H1 (cell line): ENCODE measurements around the gene GRM1. TPM values are rescaled to one million over a fixed set of nuclear protein-coding genes. Genes with fewer than 3 reads are reported as not detected.

Experiments
- CTCF ChIA-PET: fragments of 300-600 bp; sonication (Branson Sonifier 250); formaldehyde crosslinking; loops from one replicate; lab custom pipeline; 2021; ENCODE audit not compliant: partially characterized antibody; lab: Charles Lee
- POLR2A ChIA-PET: fragments of 300-600 bp; sonication (Branson Sonifier 250); formaldehyde crosslinking; loops from one replicate; lab custom pipeline; 2021; ENCODE audit warnings: inconsistent platforms; ENCODE audit not compliant: partially characterized antibody; lab: Charles Lee
- DNase-seq, 2 experiments: peaks; one replicate each; pipeline versions ENCODE4 v3.0.0 to v3.0.0-alpha.2; 2010 to 2022; ENCODE audit warnings: low spot score in 2 of 2, low read depth in 1 of 2, mixed read lengths in 1 of 2
- FAIRE-seq: peaks from 2 replicates; lab custom pipeline; 2011; peaks lifted over from hg19 to GRCh38; lab: Jason Lieb, UNC
- H2AFZ ChIP-seq: 2 replicates; pipeline ENCODE4 v1.8.1; 2012; ENCODE audit warnings: low read length, inconsistent platforms
- H2AK5ac ChIP-seq: 2 replicates; pipeline ENCODE4 v1.6.1; 2013; ENCODE audit warnings: low read depth, low read length
- H2BK120ac ChIP-seq: replicated peaks from 2 replicates; pipeline ENCODE3; 2013; ENCODE audit warnings: low read depth, low read length, inconsistent platforms
- H2BK12ac ChIP-seq: 2 replicates; pipeline ENCODE4 v1.6.1; 2013; ENCODE audit warnings: low read depth, low read length
- H2BK15ac ChIP-seq: 2 replicates; pipeline ENCODE4 v1.6.1; 2013; ENCODE audit warnings: low read length
- H2BK20ac ChIP-seq: 2 replicates; pipeline ENCODE4 v1.6.1; 2013; ENCODE audit warnings: low read length
- H2BK5ac ChIP-seq: 2 replicates; pipeline ENCODE4 v1.6.1; 2013; ENCODE audit warnings: low read depth, low read length
- H3K14ac ChIP-seq: 2 replicates; pipeline ENCODE4 v1.6.1; 2013; ENCODE audit warnings: inconsistent platforms; ENCODE audit not compliant: insufficient read length
- H3K18ac ChIP-seq: 2 replicates; pipeline ENCODE4 v1.6.1; 2013; ENCODE audit warnings: low read length; ENCODE audit errors: extremely low read depth
- H3K23ac ChIP-seq: 2 replicates; pipeline ENCODE4 v1.6.1; 2013; ENCODE audit warnings: inconsistent platforms; ENCODE audit not compliant: insufficient read length
- H3K23me2 ChIP-seq: 2 replicates; pipeline ENCODE4 v1.6.1; 2013; ENCODE audit warnings: low read depth, low read length
- H3K27ac ChIP-seq: 2 replicates; pipeline ENCODE4 v1.6.1; 2011; ENCODE audit warnings: low read depth, low read length, inconsistent platforms
- H3K27me3 ChIP-seq, 4 experiments: replicated peaks in 1 of 4; 1 replicate in 1 of 4; 2 replicates in 3 of 4; pipeline versions ENCODE4 v1.6.1 to v1.8.1; 2011 to 2013; ENCODE audit warnings: low read length in 3 of 4, mild to moderate bottlenecking in 3 of 4, inconsistent platforms in 2 of 4, mixed read lengths in 2 of 4, moderate library complexity in 1 of 4; ENCODE audit not compliant: control insufficient read depth in 3 of 4, insufficient read depth in 3 of 4; ENCODE audit errors: extremely low read depth in 1 of 4
- H3K36me3 ChIP-seq, 4 experiments: 2 replicates each; pipeline versions ENCODE4 v1.6.1 to v1.8.1; 2011 to 2013; ENCODE audit warnings: mild to moderate bottlenecking in 4 of 4, low read length in 3 of 4, moderate library complexity in 2 of 4, control low read depth in 1 of 4, inconsistent platforms in 1 of 4; ENCODE audit not compliant: insufficient read depth in 4 of 4, control insufficient read depth in 2 of 4
- H3K4ac ChIP-seq: replicated peaks from 2 replicates; pipeline ENCODE3; 2013; ENCODE audit warnings: low read length, low read depth, mixed read lengths, inconsistent platforms; ENCODE audit not compliant: insufficient read length
- H3K4me1 ChIP-seq, 4 experiments: replicated peaks in 1 of 4; 1 replicate in 1 of 4; 2 replicates in 3 of 4; pipeline versions ENCODE4 v1.6.1 to v1.8.1; 2011 to 2013; ENCODE audit warnings: low read length in 3 of 4, inconsistent platforms in 2 of 4, mixed read lengths in 1 of 4; ENCODE audit not compliant: insufficient read depth in 4 of 4, control insufficient read depth in 3 of 4
- H3K4me2 ChIP-seq, 2 experiments: 2 replicates each; pipeline versions ENCODE4 v1.6.1 to v1.8.1; 2011 to 2013; ENCODE audit warnings: low read depth in 2 of 2, low read length in 2 of 2, control low read depth in 1 of 2, inconsistent platforms in 1 of 2, mild to moderate bottlenecking in 1 of 2; ENCODE audit not compliant: insufficient read depth in 1 of 2
- H3K4me3 ChIP-seq, 4 experiments: fragments of 200-600, 300-600 bp in 1 of 4; sonication (generic), shearing (Covaris generic), sonication (Bioruptor Twin) in 1 of 4; 2 replicates each; pipeline versions ENCODE4 v1.5.1 to v1.8.1; 2011 to 2016; ENCODE audit warnings: low read length in 4 of 4, low read depth in 3 of 4, control low read depth in 2 of 4, inconsistent platforms in 2 of 4, mild to moderate bottlenecking in 2 of 4, mixed read lengths in 1 of 4, moderate library complexity in 1 of 4; ENCODE audit not compliant: insufficient read depth in 2 of 4; ENCODE audit errors: extremely low read depth in 1 of 4
- H3K56ac ChIP-seq: replicated peaks from 2 replicates; pipeline ENCODE3; 2013; ENCODE audit warnings: low read depth, mild to moderate bottlenecking, mixed read lengths, low read length, inconsistent platforms; ENCODE audit not compliant: insufficient read length
- H3K79me1 ChIP-seq: 2 replicates; pipeline ENCODE4 v1.6.1; 2013; ENCODE audit warnings: low read depth, low read length, control low read depth
- H3K79me2 ChIP-seq, 2 experiments: 2 replicates each; pipeline versions ENCODE4 v1.6.1 to v1.8.1; 2012 to 2013; ENCODE audit warnings: low read length in 2 of 2, mild to moderate bottlenecking in 2 of 2, inconsistent platforms in 1 of 2; ENCODE audit not compliant: insufficient read depth in 2 of 2, control insufficient read depth in 1 of 2
- H3K9ac ChIP-seq, 4 experiments: replicated peaks in 1 of 4; 1 replicate in 1 of 4; 2 replicates in 3 of 4; pipeline versions ENCODE4 v1.6.1 to v1.8.1; 2011 to 2013; ENCODE audit warnings: low read depth in 3 of 4, low read length in 3 of 4, control low read depth in 2 of 4, mild to moderate bottlenecking in 2 of 4, moderate library complexity in 2 of 4, inconsistent platforms in 1 of 4; ENCODE audit errors: extremely low read depth in 1 of 4
- H3K9me3 ChIP-seq, 2 experiments: 2 replicates each; pipeline versions ENCODE4 v1.6.1 to v1.8.1; 2012 to 2013; ENCODE audit warnings: mild to moderate bottlenecking in 2 of 2, moderate library complexity in 2 of 2, control low read depth in 1 of 2, inconsistent platforms in 1 of 2, low read depth in 1 of 2, low read length in 1 of 2, mixed read lengths in 1 of 2; ENCODE audit not compliant: insufficient read depth in 2 of 2
- H4K20me1 ChIP-seq, 2 experiments: replicated peaks in 1 of 2; 2 replicates each; pipeline versions ENCODE3 to v1.8.1; 2011 to 2013; ENCODE audit warnings: inconsistent platforms in 2 of 2, low read length in 2 of 2, mild to moderate bottlenecking in 1 of 2; ENCODE audit not compliant: insufficient read depth in 2 of 2, control insufficient read depth in 1 of 2
- H4K5ac ChIP-seq: 2 replicates; pipeline ENCODE4 v1.6.1; 2013; ENCODE audit warnings: low read length, low read depth, mixed read lengths, inconsistent platforms; ENCODE audit not compliant: insufficient read length
- H4K8ac ChIP-seq: 2 replicates; pipeline ENCODE4 v1.8.0; 2013; ENCODE audit warnings: mild to moderate bottlenecking, moderate library complexity, low read length, inconsistent platforms; ENCODE audit not compliant: insufficient read depth; ENCODE audit errors: extremely low read depth
- H4K91ac ChIP-seq: replicated peaks from 2 replicates; pipeline ENCODE3; 2013; ENCODE audit warnings: low read length, mixed read lengths, inconsistent platforms; ENCODE audit not compliant: insufficient read length
- ASH2L ChIP-seq: fragments of 200-600, 300-600 bp; sonication (generic); IDR thresholded peaks from one replicate; pipeline ENCODE4 v1.7.1; 2017; ENCODE audit warnings: low read length
- CBX8 ChIP-seq: fragments of 300-800, 300-1000 bp; sonication (generic); IDR thresholded peaks from 2 replicates; pipeline ENCODE4 v1.7.1; 2016; ENCODE audit warnings: low read depth, low read length, borderline replicate concordance
- CHD1 ChIP-seq: IDR thresholded peaks from 2 replicates; pipeline ENCODE4 v1.6.1; 2012; ENCODE audit warnings: low read depth, low read length, improper control_type of control experiment
- CREB1 ChIP-seq: IDR thresholded peaks from 2 replicates; pipeline ENCODE4 v1.6.1; 2012; ENCODE audit warnings: inconsistent platforms
- CTBP2 ChIP-seq: IDR thresholded peaks from 2 replicates; pipeline ENCODE4 v1.7.0; 2011; ENCODE audit warnings: borderline replicate concordance, mild to moderate bottlenecking, moderate library complexity, mixed read lengths, low read length; ENCODE audit not compliant: insufficient read depth, insufficient read length
- CTCF ChIP-seq, 3 experiments: IDR thresholded peaks; 1 replicate in 2 of 3; 2 replicates in 1 of 3; pipeline versions ENCODE4 v1.5.1 to v1.6.1; 2011; ENCODE audit warnings: low read length in 3 of 3, mild to moderate bottlenecking in 3 of 3, inconsistent platforms in 2 of 3, low read depth in 1 of 3, moderate library complexity in 1 of 3; ENCODE audit not compliant: insufficient read depth in 1 of 3; ENCODE audit errors: control extremely low read depth in 1 of 3
- EP300 ChIP-seq, 2 experiments: IDR thresholded peaks; 1 replicate in 1 of 2; 2 replicates in 1 of 2; pipeline ENCODE4 v1.6.1; 2011 to 2012; ENCODE audit warnings: low read depth in 2 of 2, low read length in 2 of 2, mild to moderate bottlenecking in 2 of 2, borderline replicate concordance in 1 of 2, inconsistent platforms in 1 of 2, moderate library complexity in 1 of 2
- HDAC6 ChIP-seq: IDR thresholded peaks from one replicate; pipeline ENCODE4 v1.7.1; 2012; ENCODE audit warnings: low read depth, mild to moderate bottlenecking, inconsistent platforms, low read length, moderate library complexity
- RBBP5 ChIP-seq: IDR thresholded peaks from 2 replicates; pipeline ENCODE4 v1.7.1; 2012; ENCODE audit warnings: low read depth, mild to moderate bottlenecking, inconsistent platforms, low read length, moderate library complexity, borderline replicate concordance
- RFX5 ChIP-seq: IDR thresholded peaks from 2 replicates; pipeline ENCODE4 v1.6.1; 2011; ENCODE audit warnings: low read depth, low read length, improper control_type of control experiment, borderline replicate concordance
- RXRA ChIP-seq: IDR thresholded peaks from 2 replicates; pipeline ENCODE4 v1.6.1; 2011; ENCODE audit warnings: low read depth, mild to moderate bottlenecking, low read length, moderate library complexity; ENCODE audit not compliant: insufficient read depth
- SUZ12 ChIP-seq: fragments of 200-600 bp; sonication (generic); IDR thresholded peaks from 2 replicates; pipeline ENCODE4 v1.6.1; 2012; ENCODE audit warnings: mild to moderate bottlenecking, inconsistent platforms, low read length, moderate library complexity, mixed read lengths
- WGBS, 2 experiments: shearing (Covaris generic) in 1 of 2; methylation state at CpG; one replicate each; pipeline versions ENCODE4 v1.1.6 to v1.1.7; 2013 to 2015; ENCODE audit warnings: low lambda C conversion rate in 2 of 2, mixed read lengths in 2 of 2, inconsistent platforms in 1 of 2, low coverage in 1 of 2, missing lambda C conversion rate in 1 of 2; ENCODE audit not compliant: insufficient replicate concordance in 2 of 2, insufficient coverage in 1 of 2, insufficient read length in 1 of 2; ENCODE audit errors: extremely low coverage in 1 of 2, missing lambda C conversion rate in 1 of 2; 5-methylcytosine and 5-hydroxymethylcytosine counted together
- polyA plus RNA-seq, 7 experiments: library from polyadenylated mRNA; depleted of rRNA in 3 of 7; stranded (reverse) in 5 of 7; unstranded in 2 of 7; fragments of >200 nt in 5 of 7; fragments of 200-250 nt in 2 of 7; gene quantifications; 1 replicate in 5 of 7; 2 replicates in 1 of 7; 4 replicates in 1 of 7; pipeline versions ENCODE4 v1.2.1 to v1.2.3, GENCODE V29; 2011 to 2013; ENCODE audit warnings: missing spikeins in 2 of 7, mixed read lengths in 2 of 7
- total RNA-seq: library from RNA; stranded (reverse); fragmentation: NEBNext Ultra II Directional; extraction: Animal tissue kit (Norgen Biotek cat#: 25700); gene quantifications from 2 replicates; pipeline ENCODE4 v1.2.1, GENCODE V29; 2021

The GRM1 gene
- total and polyA plus RNA-seq, 2 of the 8 experiments (the other 6 are each of a cell fraction or from before 2014, with no cell fraction given) = 0.15 to 1.3 TPM

- POLR2A ChIA-PET = no interaction called here
- Histone ChIP-seq H3K9ac (no peak overlapping the region), H3K9me3 (no peaks in the 10 kb centered on the region; a peak in 2 of 4 replicates), H3K23ac (no peak overlapping the region), H3K4me3 (no peak overlapping the region), H3K4ac (no peak overlapping the region), H2AFZ (no peak overlapping the region), H4K20me1 (no peaks in the 10 kb centered on the region), H2BK15ac (no peak overlapping the region), H2BK20ac (no peak overlapping the region), H3K27me3 (no peaks in the 10 kb centered on the region), H2AK5ac (no peak overlapping the region), H2BK120ac (no peak overlapping the region), H4K8ac (no peak overlapping the region), H3K79me1 (no peaks in the 10 kb centered on the region), H4K91ac (no peak overlapping the region), H3K27ac (no peak overlapping the region), H3K4me2 (no peak overlapping the region), H3K14ac (no peak overlapping the region), H4K5ac (no peak overlapping the region), H3K56ac (no peak overlapping the region), H2BK5ac (no peak overlapping the region), H3K23me2 (no peaks in the 10 kb centered on the region), H3K79me2 (no peaks in the 10 kb centered on the region), H3K36me3 (no peaks in the 10 kb centered on the region), H3K18ac (no peak overlapping the region), H2BK12ac (no peak overlapping the region), H3K4me1 (peaks cover 0 to 3% (median 1%) of the 10 kb centered on the region in 4 experiments; a peak in 3 of 7 replicates)
- 89% methylated on average over 2 of the region's 2 CpGs; no CpG with 5 or more reads in 1 of the 2 experiments for WGBS, 2 experiments
- DNase-seq (no peak), FAIRE-seq (no peak)
- CTCF ChIA-PET = no interaction called here
- TF ChIP-seq CBX8 (no peak), SUZ12 (no peak), RFX5 (no peak), CTBP2 (no peak), RXRA (no peak), CTCF (IDR thresholded peaks at IDR 0.05; ENCODE audit: control extremely low read depth in 1 of 3, insufficient read depth in 1 of 3, low read depth in 1 of 3, low read length in 3 of 3) (no peak), HDAC6 (no peak), CREB1 (no peak), CHD1 (no peak), EP300 (IDR thresholded peaks at IDR 0.05; ENCODE audit: borderline replicate concordance in 1 of 2, low read depth in 2 of 2, low read length in 2 of 2) (no peak), ASH2L (no peak), RBBP5 (no peak)
These were observed 306.5 kb downstream of the GRM1 start for GRCh38 chr6:146335336-146335735.
